ACC112 (cell line): ENCODE results near the gene KLF13.

Experiments
- H2AFZ ChIP-seq: fragments of 200-600 bp; sonication (generic); one replicate; pipeline ENCODE4 v1.6.0; 2017; ENCODE audit warnings: antibody characterized with exemption, low read length; ENCODE audit not compliant: unreplicated experiment
- H3K27ac ChIP-seq: fragments of 200-600 bp; sonication (generic); 2 replicates; pipeline ENCODE4 v1.5.1; 2014; ENCODE audit warnings: low read depth, mild to moderate bottlenecking, antibody characterized with exemption, low read length, moderate library complexity
- H3K27me3 ChIP-seq: fragments of 200-600 bp; sonication (generic); 2 replicates; pipeline ENCODE4 v1.6.1; 2014; ENCODE audit warnings: mild to moderate bottlenecking, antibody characterized with exemption, low read length, moderate library complexity, mixed read lengths; ENCODE audit not compliant: insufficient read depth
- H3K36me3 ChIP-seq: fragments of 200-600 bp; sonication (generic); 2 replicates; pipeline ENCODE4 v1.6.1; 2016; ENCODE audit warnings: mild to moderate bottlenecking, antibody characterized with exemption, low read length, moderate library complexity, mixed read lengths; ENCODE audit not compliant: insufficient read depth
- H3K4me1 ChIP-seq: fragments of 200-600 bp; sonication (generic); one replicate; pipeline ENCODE4 v1.6.1; 2016; ENCODE audit warnings: low read length, mixed read lengths; ENCODE audit not compliant: insufficient read depth, unreplicated experiment, control insufficient read depth
- H3K4me3 ChIP-seq: fragments of 200-600 bp; sonication (generic); 2 replicates; pipeline ENCODE4 v1.5.1; 2014; ENCODE audit warnings: mild to moderate bottlenecking, low read depth, low read length
- H3K79me2 ChIP-seq: fragments of 200-600 bp; sonication (generic); one replicate; pipeline ENCODE4 v1.6.0; 2016; ENCODE audit warnings: low read length; ENCODE audit not compliant: control insufficient read depth, unreplicated experiment, insufficient read depth

The KLF13 gene

DNA sequence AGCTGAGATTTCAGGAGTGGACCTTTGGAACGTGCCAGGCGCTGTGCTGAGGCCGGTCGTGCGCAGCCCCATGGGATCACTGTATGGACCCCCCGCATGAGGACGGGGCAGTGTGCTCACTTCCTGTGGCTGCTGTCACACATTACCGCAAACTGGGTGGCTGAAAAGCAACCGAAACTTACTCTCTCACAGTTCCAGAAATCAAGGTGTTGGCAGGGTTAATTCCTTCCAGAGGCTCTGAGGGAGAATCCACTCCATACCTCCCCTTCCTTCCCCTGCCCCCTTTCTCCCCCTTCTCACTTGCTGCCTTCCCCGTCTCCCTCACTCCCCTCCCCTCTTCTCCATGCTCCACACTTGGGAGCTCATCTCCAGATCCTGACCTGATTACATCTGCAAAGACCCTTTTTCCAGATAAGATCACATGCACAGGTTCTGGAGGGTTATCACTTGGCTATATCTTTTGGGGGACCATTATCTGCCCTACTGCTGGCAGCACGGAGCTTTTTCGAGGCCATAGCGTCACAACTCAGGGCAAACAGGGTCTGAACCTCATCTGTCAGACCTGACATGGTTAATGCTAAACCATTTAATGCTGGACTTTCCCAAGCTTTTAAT, 41.2 kb downstream of the KLF13 start:
- Histone ChIP-seq H3K27me3 (no peaks in the 10 kb centered on the region), H3K36me3 (peaks cover 13% of the 10 kb centered on the region; the same call in 1 of the 2 replicates), H2AFZ (no peak overlapping the region), H3K4me1 (peaks cover 45% of the 10 kb centered on the region), H3K27ac (no peak overlapping the region), H3K79me2 (peaks cover 70% of the 10 kb centered on the region), H3K4me3 (no peak overlapping the region)

DNA sequence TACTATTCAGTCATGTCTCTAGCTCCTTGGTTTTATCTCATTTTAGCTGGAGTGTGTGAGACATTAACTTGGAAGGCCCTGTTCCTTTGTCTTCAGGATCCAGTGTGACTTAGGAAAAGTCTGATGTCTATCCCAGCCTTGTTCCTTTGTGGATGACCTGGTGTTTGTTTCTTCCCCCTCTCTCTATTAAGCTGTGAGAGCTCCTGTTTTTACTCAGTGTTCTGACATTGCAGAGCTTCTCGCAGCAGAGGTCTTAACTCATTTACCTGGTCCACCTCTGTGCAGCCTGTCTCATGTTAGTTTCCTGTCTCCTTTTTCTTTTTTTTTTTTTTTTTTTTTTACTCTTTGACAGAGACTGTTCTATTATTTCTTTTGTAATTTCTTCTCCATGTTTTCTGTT, 43.1 kb downstream of the KLF13 start:
- H3K27me3 ChIP-seq = no peaks in the 10 kb centered on the region
- peaks cover 42% of the 10 kb centered on the region for H3K4me1 ChIP-seq
- H3K36me3 ChIP-seq = peaks cover 13% of the 10 kb centered on the region; the same call in 1 of the 2 replicates
- H3K79me2 ChIP-seq = peaks cover 63% of the 10 kb centered on the region
- no peak overlapping the region for H3K4me3 ChIP-seq
- H3K27ac ChIP-seq = no peak overlapping the region
- H2AFZ ChIP-seq = no peak overlapping the region

DNA sequence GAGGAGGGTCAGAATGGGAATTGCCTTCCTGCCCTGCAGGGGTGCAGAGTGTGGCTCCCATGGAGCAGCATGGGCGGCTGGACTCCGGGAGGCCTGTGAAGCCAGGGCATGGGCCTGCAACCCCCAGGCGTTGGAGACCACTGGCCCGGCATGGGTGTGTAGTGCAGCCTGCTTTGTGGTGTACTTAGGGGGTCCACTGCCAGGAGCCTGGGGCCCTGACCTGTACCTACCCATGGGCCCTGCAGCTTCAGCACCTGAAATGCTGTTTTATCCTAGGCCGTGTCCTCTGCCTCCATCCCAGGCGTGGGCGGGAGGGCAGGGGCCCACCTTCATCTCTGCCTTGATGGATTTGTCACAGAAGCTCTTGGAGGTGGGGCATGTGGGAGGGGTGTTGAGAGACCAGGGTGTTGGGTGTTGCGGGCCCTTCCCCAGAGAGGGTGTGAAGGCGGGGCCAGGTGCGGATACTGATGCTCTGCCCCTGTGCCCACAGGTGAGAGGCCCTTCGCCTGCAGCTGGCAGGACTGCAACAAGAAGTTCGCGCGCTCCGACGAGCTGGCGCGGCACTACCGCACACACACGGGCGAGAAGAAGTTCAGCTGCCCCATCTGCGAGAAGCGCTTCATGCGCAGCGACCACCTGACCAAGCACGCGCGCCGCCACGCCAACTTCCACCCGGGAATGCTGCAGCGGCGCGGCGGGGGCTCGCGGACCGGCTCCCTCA, 45.0 kb downstream of the KLF13 start:
- Histone ChIP-seq H3K27ac (no peak overlapping the region), H3K4me1 (peaks cover 24% of the 10 kb centered on the region)

DNA sequence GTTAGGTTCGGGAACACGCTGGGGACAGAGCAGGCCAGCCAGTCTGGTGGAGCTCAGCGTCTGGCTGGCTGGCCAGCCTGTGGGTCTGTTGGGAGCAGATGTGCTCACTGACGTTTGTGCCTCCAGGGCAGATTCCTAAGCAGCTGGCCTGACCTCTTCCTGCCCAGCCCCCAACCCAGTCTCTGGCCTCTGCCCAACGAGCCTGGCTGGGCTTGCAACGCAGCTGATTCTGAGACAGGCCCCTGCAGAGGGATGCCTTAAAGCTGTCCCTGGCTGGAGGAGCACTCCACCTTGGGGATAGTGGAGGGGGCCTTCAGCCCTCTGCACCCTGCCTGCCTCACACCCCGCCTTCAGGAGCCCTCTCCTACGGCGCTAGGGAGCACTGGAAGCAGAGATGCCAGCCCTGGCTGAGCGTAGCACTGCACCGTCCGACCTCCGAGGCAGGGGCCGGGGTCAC, 46.0 kb downstream of the KLF13 start:
- H2AFZ ChIP-seq = no peak overlapping the region
- H3K27me3 ChIP-seq = no peaks in the 10 kb centered on the region
- no peak overlapping the region for H3K27ac ChIP-seq
- no peak overlapping the region for H3K4me3 ChIP-seq
- H3K36me3 ChIP-seq = peaks cover 13% of the 10 kb centered on the region; the same call in 1 of the 2 replicates
- H3K4me1 ChIP-seq = peaks cover 20% of the 10 kb centered on the region
- H3K79me2 ChIP-seq = peaks cover 48% of the 10 kb centered on the region

More for the DNA sequence above, 45.0 kb downstream of the KLF13 start:
- no peak overlapping the region for H2AFZ ChIP-seq
- no peaks in the 10 kb centered on the region for H3K27me3 ChIP-seq
- H3K4me3 ChIP-seq = no peak overlapping the region
- H3K79me2 ChIP-seq = peaks cover 52% of the 10 kb centered on the region
- H3K36me3 ChIP-seq = peaks cover 13% of the 10 kb centered on the region; the same call in 1 of the 2 replicates

DNA sequence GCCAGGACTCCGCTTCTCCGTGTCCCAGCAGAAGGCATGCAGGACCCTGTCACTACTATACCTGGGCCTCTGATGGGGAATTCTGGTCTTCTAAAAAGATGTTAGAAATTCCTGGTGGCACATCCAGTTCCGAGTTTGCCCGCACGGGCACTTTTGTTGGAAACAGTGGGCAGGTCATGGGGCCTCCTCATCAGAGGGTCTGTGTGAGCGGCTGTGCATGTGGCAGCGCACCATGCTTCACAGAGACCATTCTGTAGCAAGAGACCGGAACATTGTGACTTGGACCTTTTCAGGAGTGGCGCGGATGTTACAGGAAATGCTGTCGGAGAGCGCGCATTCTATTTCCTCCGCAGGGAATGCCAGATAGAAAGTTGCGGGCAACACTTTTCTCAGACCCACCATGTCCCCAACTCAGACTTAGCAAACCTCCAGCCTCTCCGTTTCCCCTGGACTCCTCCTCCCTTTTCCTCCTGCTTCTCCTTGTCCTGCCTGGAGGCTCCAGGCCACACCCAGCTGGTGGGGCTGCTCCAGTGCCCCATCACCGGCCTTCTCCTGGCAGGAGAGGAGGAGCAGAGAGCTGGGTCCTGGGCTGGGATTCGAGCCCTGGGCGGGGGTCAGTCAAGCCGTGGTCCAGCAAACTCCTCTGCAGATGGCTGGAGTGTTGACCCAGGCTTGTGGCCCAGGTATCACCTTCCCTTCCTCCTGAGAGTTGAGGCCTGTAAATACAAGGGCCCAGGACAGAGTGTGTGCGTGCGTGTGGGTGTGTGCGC, 46.6 kb downstream of the KLF13 start:
- no peak overlapping the region for H3K27ac ChIP-seq

DNA sequence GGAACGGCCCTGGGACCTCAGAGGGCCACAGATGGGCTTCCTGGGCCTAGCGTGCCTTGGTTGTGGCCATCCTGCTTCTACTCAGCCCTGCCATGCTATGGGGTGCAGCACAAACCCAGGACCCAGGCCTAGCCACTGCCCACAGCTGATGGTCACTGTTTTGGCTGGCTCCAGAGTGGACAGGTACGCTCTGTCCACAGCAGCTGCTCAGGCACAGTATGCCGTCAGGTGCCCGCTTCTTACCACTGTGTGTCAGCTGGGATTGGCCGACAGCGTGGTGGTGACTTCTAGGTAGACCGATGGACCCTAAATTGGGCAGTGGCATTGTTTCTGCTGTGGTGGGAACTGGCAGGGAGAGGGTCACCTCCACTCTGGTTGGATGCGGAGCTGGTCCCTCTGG, 47.3 kb downstream of the KLF13 start:
- no peak overlapping the region for H3K27ac ChIP-seq
- H3K36me3 ChIP-seq = peaks cover 9% of the 10 kb centered on the region; the same call in 1 of the 2 replicates
- H3K79me2 ChIP-seq = peaks cover 36% of the 10 kb centered on the region
- H3K4me3 ChIP-seq = no peak overlapping the region
- H2AFZ ChIP-seq = no peak overlapping the region
- H3K4me1 ChIP-seq = peaks cover 20% of the 10 kb centered on the region
- no peaks in the 10 kb centered on the region for H3K27me3 ChIP-seq

More for the DNA sequence above, 46.6 kb downstream of the KLF13 start:
- no peak overlapping the region for H3K4me3 ChIP-seq
- peaks cover 20% of the 10 kb centered on the region for H3K4me1 ChIP-seq
- H3K79me2 ChIP-seq = peaks cover 42% of the 10 kb centered on the region
- no peak overlapping the region for H2AFZ ChIP-seq
- peaks cover 9% of the 10 kb centered on the region; the same call in 1 of the 2 replicates for H3K36me3 ChIP-seq
- no peaks in the 10 kb centered on the region for H3K27me3 ChIP-seq

DNA sequence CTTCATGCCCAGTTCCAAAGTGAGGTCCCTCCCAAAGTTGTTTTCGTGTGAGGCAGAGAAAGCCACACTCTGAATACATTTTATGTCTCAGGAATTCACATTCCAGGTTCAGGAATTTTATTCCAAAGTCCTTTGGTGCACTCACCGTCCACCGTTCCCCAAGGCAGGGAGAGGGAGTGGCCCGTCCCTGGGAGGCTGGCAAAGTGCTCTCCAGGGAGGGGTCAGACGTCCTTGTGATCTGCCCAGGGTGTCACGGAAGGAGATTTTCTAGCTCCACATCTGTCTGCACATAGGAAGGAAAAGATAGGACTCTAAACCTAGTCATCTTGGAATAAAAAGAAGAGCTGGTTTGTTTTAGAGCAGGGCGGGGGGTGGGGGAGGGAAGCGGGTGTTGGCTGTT, 47.9 kb downstream of the KLF13 start:
- H3K4me1 ChIP-seq = peaks cover 20% of the 10 kb centered on the region
- H2AFZ ChIP-seq = no peak overlapping the region
- H3K27me3 ChIP-seq = no peaks in the 10 kb centered on the region
- no peak overlapping the region for H3K4me3 ChIP-seq
- H3K79me2 ChIP-seq = peaks cover 30% of the 10 kb centered on the region
- no peak overlapping the region for H3K27ac ChIP-seq
- peaks cover 6% of the 10 kb centered on the region; the same call in 1 of the 2 replicates for H3K36me3 ChIP-seq

DNA sequence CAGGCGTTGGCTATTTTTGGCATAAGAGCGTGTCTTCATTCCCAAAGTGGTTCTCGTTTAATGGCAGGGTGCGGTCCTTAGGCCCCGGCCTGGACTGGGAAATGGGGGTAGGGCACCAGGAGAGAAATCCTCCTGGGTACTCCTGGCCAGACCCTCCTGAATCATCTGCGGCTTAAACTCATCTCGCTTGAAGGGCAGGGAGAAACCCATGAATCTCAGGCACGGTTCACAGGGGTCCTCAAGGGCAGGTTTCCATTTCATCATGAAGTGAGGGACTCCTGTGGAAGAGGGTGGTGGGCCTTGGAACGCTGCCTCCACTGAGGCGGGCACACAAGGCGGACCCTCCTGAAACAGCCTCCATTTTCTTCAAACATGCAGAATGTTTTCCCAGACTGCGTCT, 48.4 kb downstream of the KLF13 start:
- H3K79me2 ChIP-seq = peaks cover 27% of the 10 kb centered on the region
- peaks cover 4% of the 10 kb centered on the region; the same call in 1 of the 2 replicates for H3K36me3 ChIP-seq
- no peak overlapping the region for H3K27ac ChIP-seq
- H3K4me1 ChIP-seq = peaks cover 20% of the 10 kb centered on the region
- no peak overlapping the region for H3K4me3 ChIP-seq
- no peaks in the 10 kb centered on the region for H3K27me3 ChIP-seq
- H2AFZ ChIP-seq = no peak overlapping the region

DNA sequence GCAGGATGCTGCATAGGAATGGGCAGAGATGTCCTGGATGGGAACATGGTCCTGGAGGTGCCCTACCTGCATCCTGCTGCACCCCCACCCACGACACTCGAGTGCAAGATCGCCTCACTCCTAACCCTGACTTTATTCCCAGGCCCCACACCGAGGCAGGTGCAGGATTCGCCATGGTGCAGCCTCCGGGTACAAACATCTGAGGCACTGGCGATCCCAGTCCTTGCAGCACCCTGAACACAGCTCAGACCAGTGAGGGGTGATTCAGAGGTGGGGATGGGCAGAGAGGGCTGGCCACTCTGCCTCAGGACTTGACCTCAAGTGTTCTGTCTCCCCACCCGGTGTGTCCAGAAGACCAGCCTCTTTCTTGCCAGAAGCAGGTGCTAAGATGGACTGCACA, 49.1 kb downstream of the KLF13 start:
- H2AFZ ChIP-seq = no peak overlapping the region
- peaks cover 24% of the 10 kb centered on the region for H3K79me2 ChIP-seq
- peaks cover 4% of the 10 kb centered on the region; the same call in 1 of the 2 replicates for H3K36me3 ChIP-seq

DNA sequence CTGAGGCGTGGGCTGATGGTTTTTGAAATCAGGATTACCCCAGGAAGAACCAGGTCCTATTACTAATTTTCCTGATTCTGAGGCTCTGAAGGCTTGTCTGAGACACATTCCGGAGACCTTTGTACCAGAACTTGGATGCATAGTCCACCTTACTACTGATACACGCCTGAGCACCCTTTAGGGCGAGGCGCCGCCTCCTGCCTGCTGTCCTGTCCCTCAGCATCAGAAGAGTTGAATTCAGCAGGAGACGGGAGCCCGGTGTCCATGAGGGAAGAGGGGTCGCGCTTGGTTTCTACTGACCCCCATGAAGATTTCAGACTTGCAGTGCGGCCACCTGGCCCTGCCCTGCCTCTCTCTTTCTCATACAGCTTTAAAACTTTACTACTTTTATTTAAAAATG, 49.9 kb downstream of the KLF13 start:
- no peak overlapping the region for H3K27ac ChIP-seq
- H2AFZ ChIP-seq = no peak overlapping the region
- peaks cover 17% of the 10 kb centered on the region for H3K79me2 ChIP-seq
- no peak overlapping the region for H3K4me3 ChIP-seq
- H3K27me3 ChIP-seq = no peaks in the 10 kb centered on the region
- peaks cover 11% of the 10 kb centered on the region for H3K4me1 ChIP-seq
- H3K36me3 ChIP-seq = peaks cover 4% of the 10 kb centered on the region; the same call in 1 of the 2 replicates

More for the DNA sequence above, 49.1 kb downstream of the KLF13 start:
- Histone ChIP-seq H3K4me1 (peaks cover 12% of the 10 kb centered on the region), H3K4me3 (no peak overlapping the region), H3K27ac (no peak overlapping the region), H3K27me3 (no peaks in the 10 kb centered on the region)
